B cell (primary cell): ENCODE results near the gene RNU6-7. TPM values are rescaled to one million over a fixed set of nuclear protein-coding genes. Genes with fewer than 3 reads are reported as not detected.

Experiments used
- ATAC-seq: fragments of 200-7000 bp; cut with Tn5 transposase; one replicate; pipeline ENCODE4 v1.10.0; 2021; ENCODE audit warnings: low read depth, mild to moderate bottlenecking, moderate number of reproducible peaks, moderate library complexity
- CTCF ChIA-PET: fragments of 350-600 bp; sonication (Branson Sonifier 250); formaldehyde crosslinking; loops from one replicate; lab custom pipeline; 2021; ENCODE audit warnings: antibody characterized with exemption, inconsistent platforms; lab: Charles Lee
- POLR2A ChIA-PET: fragments of 350-600 bp; sonication (Branson Sonifier 250); formaldehyde crosslinking; loops from one replicate; lab custom pipeline; 2021; ENCODE audit warnings: antibody characterized with exemption; lab: Charles Lee
- DNase-seq: peaks from one replicate; pipeline ENCODE4 v3.0.0; 2013
- H2AFZ ChIP-seq: 2 replicates; pipeline ENCODE4 v1.6.1; 2012; ENCODE audit warnings: mild to moderate bottlenecking, low read depth, low read length; ENCODE audit not compliant: insufficient read depth, poor library complexity, severe bottlenecking
- H3K27ac ChIP-seq, 2 donors: 1 replicate in 1 of 2; 2 replicates in 1 of 2; pipeline ENCODE4 v1.5.1; 2012 to 2013; ENCODE audit warnings: low read length in 2 of 2, mild to moderate bottlenecking in 2 of 2, moderate library complexity in 1 of 2
- H3K27me3 ChIP-seq, 4 experiments: fragments of 200-600 bp in 1 of 4; sonication (generic) in 1 of 4; replicated peaks in 1 of 4; 1 replicate in 2 of 4; 2 replicates in 2 of 4; pipeline versions ENCODE4 v1.6.1 to v1.7.0; 2013 to 2016; ENCODE audit warnings: low read length in 3 of 4, mild to moderate bottlenecking in 2 of 4, mixed read lengths in 1 of 4, moderate library complexity in 1 of 4; ENCODE audit not compliant: insufficient read depth in 4 of 4, control insufficient read depth in 3 of 4; ENCODE audit errors: control extremely low read depth in 1 of 4
- H3K36me3 ChIP-seq, 2 experiments: replicated peaks in 1 of 2; 1 replicate in 1 of 2; 2 replicates in 1 of 2; pipeline versions ENCODE4 v1.6.1 to v1.7.1; 2013; ENCODE audit warnings: low read length in 1 of 2; ENCODE audit not compliant: insufficient read depth in 2 of 2, control insufficient read depth in 1 of 2; ENCODE audit errors: control extremely low read depth in 1 of 2, extremely low read depth in 1 of 2
- H3K4me1 ChIP-seq, 2 donors: fragments of 200-600 bp in 1 of 2; sonication (generic) in 1 of 2; 1 replicate in 1 of 2; 2 replicates in 1 of 2; pipeline versions ENCODE4 v1.5.1 to v1.6.1; 2013 to 2017; ENCODE audit warnings: low read length in 2 of 2; ENCODE audit not compliant: control insufficient read depth in 2 of 2, insufficient read depth in 2 of 2
- H3K4me2 ChIP-seq: replicated peaks from 2 replicates; pipeline ENCODE3; 2012; ENCODE audit warnings: mild to moderate bottlenecking, low read depth, low read length; ENCODE audit not compliant: poor library complexity, severe bottlenecking
- H3K4me3 ChIP-seq, 5 experiments: fragments of 200-600 bp in 1 of 5; sonication (generic) in 1 of 5; 1 replicate in 3 of 5; 2 replicates in 2 of 5; pipeline versions ENCODE4 v1.5.1 to v1.7.0; 2011 to 2016; ENCODE audit warnings: low read length in 4 of 5, mild to moderate bottlenecking in 4 of 5, low read depth in 2 of 5, control low read depth in 1 of 5, moderate library complexity in 1 of 5; ENCODE audit not compliant: insufficient read depth in 1 of 5; ENCODE audit errors: control extremely low read depth in 1 of 5, extremely low read depth in 1 of 5
- H3K79me2 ChIP-seq: fragments of 200-600 bp; sonication (generic); one replicate; pipeline ENCODE4 v1.6.0; 2016; ENCODE audit warnings: low read length; ENCODE audit not compliant: control insufficient read depth, insufficient read depth
- H3K9ac ChIP-seq: fragments of 200-600 bp; sonication (generic); 2 replicates; pipeline ENCODE4 v1.6.1; 2017; ENCODE audit warnings: mild to moderate bottlenecking, low read length, moderate library complexity
- H3K9me3 ChIP-seq, 3 donors: one replicate each; pipeline versions ENCODE4 v1.6.1 to v1.7.1; 2013; ENCODE audit warnings: low read length in 2 of 3; ENCODE audit not compliant: control insufficient read depth in 2 of 3, insufficient read depth in 1 of 3; ENCODE audit errors: control extremely low read depth in 1 of 3
- H4K20me1 ChIP-seq: 2 replicates; pipeline ENCODE4 v1.6.0; 2012; ENCODE audit warnings: mild to moderate bottlenecking, low read length; ENCODE audit not compliant: insufficient read depth, control insufficient read depth, poor library complexity, severe bottlenecking
- H3K27ac Mint-ChIP-seq: one replicate; pipeline ENCODE4 v1.8.0; 2021; ENCODE audit warnings: mixed read lengths
- H3K27me3 Mint-ChIP-seq: one replicate; pipeline ENCODE4 v1.8.0; 2021; ENCODE audit warnings: mixed read lengths
- H3K4me1 Mint-ChIP-seq: one replicate; pipeline ENCODE4 v1.8.0; 2021; ENCODE audit warnings: mixed read lengths
- H3K4me3 Mint-ChIP-seq: one replicate; pipeline ENCODE4 v1.8.0; 2021; ENCODE audit warnings: mixed read lengths
- H3K9me3 Mint-ChIP-seq: one replicate; pipeline ENCODE4 v1.8.0; 2022; ENCODE audit warnings: mixed read lengths; ENCODE audit not compliant: insufficient read depth
- CTCF ChIP-seq: fragments of 200-600 bp; IDR thresholded peaks from one replicate; pipeline ENCODE4 v1.8.0; 2022; ENCODE audit warnings: antibody characterized with exemption, mild to moderate bottlenecking
- EZH2 ChIP-seq: IDR thresholded peaks from 2 replicates; pipeline ENCODE4 v1.6.1; 2012; ENCODE audit warnings: borderline replicate concordance, low read depth, mild to moderate bottlenecking, moderate library complexity, low read length; ENCODE audit not compliant: insufficient read depth, poor library complexity, severe bottlenecking
- WGBS: methylation state at CpG from one replicate; pipeline ENCODE4 v1.1.5; 2013; ENCODE audit warnings: missing lambda C conversion rate; ENCODE audit not compliant: insufficient coverage; 5-methylcytosine and 5-hydroxymethylcytosine counted together
- intact Hi-C: fragments of 100-400 bp; cut with micrococcal nuclease; formaldehyde crosslinking; loops from one replicate; pipeline ENCODE4 v1.10.0; 2022
- polyA plus RNA-seq: library from polyadenylated mRNA; depleted of rRNA; stranded (reverse); fragments of >200 nt; gene quantifications from 2 replicates; pipeline ENCODE4 v1.2.3, GENCODE V29; 2012
- small RNA-seq: library from RNA; depleted of rRNA; stranded (forward); fragments of <200 nt; gene quantifications from one replicate; pipeline ENCODE3, GENCODE V24; 2012; ENCODE audit warnings: low replicate concordance, low read depth; ENCODE audit not compliant: insufficient read length
- total RNA-seq, 2 donors: library from RNA; stranded (reverse); fragments of 120-200 nt in 1 of 2; gene quantifications; 1 replicate in 1 of 2; 2 replicates in 1 of 2; pipeline versions ENCODE4 v1.2.3 to v1.2.4, GENCODE V29; 2013 to 2022

RNU6-7 gene
- total and polyA plus RNA-seq, 2 donors (not counting 1 experiment from before 2014, with no cell fraction given): not detected

- ChIA-PET POLR2A (no interaction called here), CTCF (interaction anchor here (0.5 to 8.7 kb wide), 14 partner anchors 8 to 803 kb away, joined by 3 to 303 read pairs (median 4); partner anchors contain the start of gene ARHGAP5)
- no peaks in the 10 kb centered on the region for H3K27me3 Mint-ChIP-seq
- no peak overlapping the region for H3K4me3 ChIP-seq
- no peaks in the 10 kb centered on the region for H4K20me1 ChIP-seq
- no peak for TF ChIP-seq CTCF
- TF ChIP-seq EZH2: no peak
- no peaks in the 10 kb centered on the region for H3K79me2 ChIP-seq
- WGBS: 79% methylated on average over 2 of the region's 3 CpGs
- ATAC-seq: no peak
- no peak overlapping the region for H3K27ac ChIP-seq
- H3K4me3 Mint-ChIP-seq: no peak overlapping the region
- H3K4me1 ChIP-seq: peaks cover 0 to 5% of the 10 kb centered on the region in 2 donors
- H3K4me2 ChIP-seq: no peak overlapping the region
- no peaks in the 10 kb centered on the region for H3K36me3 ChIP-seq
- no peaks in the 10 kb centered on the region for H3K9me3 ChIP-seq
- no peak overlapping the region for H3K27ac Mint-ChIP-seq
- H3K9ac ChIP-seq: no peak overlapping the region
- no peak overlapping the region for H2AFZ ChIP-seq
- no peaks in the 10 kb centered on the region for H3K9me3 Mint-ChIP-seq
- H3K4me1 Mint-ChIP-seq: no peaks in the 10 kb centered on the region
- intact Hi-C loops: no loop called here
- no peak for DNase-seq
- no peaks in the 10 kb centered on the region for H3K27me3 ChIP-seq
Observed at GRCh38 chr14:32250681-32251080, 48.8 kb downstream of the RNU6-7 start.

DNA sequence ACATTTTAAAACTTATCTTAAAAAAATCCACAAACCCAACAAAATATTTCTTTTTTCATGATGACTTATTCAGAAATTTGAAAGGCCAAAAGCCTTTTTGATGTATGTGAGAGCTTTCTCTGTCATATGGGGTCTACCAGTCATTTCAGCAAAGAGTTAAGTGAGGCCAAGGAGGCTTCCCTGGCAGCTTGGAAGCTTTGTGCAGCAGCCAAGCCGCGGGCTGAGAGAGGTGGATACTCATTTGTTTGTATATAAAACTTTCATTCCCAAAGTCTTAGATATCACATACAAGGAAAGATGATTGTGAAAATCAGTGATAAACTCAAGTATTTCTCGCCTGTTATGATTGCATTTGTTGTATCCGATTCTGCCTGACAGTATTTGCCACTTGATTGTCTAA lies 49.7 kb downstream of the RNU6-7 start:
- intact Hi-C loops: no loop called here
- H3K27ac ChIP-seq: no peak overlapping the region
- H4K20me1 ChIP-seq: no peaks in the 10 kb centered on the region
- peak overlapping the region; percentile 19 for H3K4me2 ChIP-seq
- peak overlapping the region; percentile 40 for H2AFZ ChIP-seq
- POLR2A ChIA-PET: interaction anchor here (0.9 kb wide), 1 partner anchor 175 kb away, joined by 3 read pairs; no protein-coding TSS in a partner anchor
- H3K79me2 ChIP-seq: no peaks in the 10 kb centered on the region
- no peaks in the 10 kb centered on the region for H3K4me1 Mint-ChIP-seq
- no peak overlapping the region for H3K4me3 Mint-ChIP-seq
- no peaks in the 10 kb centered on the region for H3K9me3 ChIP-seq
- no peak overlapping the region for H3K4me3 ChIP-seq
- H3K4me1 ChIP-seq: peaks cover 0 to 5% of the 10 kb centered on the region in 2 donors
- no peaks in the 10 kb centered on the region for H3K36me3 ChIP-seq
- WGBS: no CpG with 5 or more reads among the region's 4 CpGs
- H3K27ac Mint-ChIP-seq: no peak overlapping the region
- DNase-seq (no peak), ATAC-seq (no peak)
- CTCF ChIA-PET: interaction anchor here (0.9 to 8.7 kb wide), 19 partner anchors 9 to 748 kb away, joined by 3 to 303 read pairs (median 4); partner anchors contain the start of gene ARHGAP5
- H3K27me3 Mint-ChIP-seq: no peaks in the 10 kb centered on the region
- H3K27me3 ChIP-seq: no peaks in the 10 kb centered on the region
- no peak for TF ChIP-seq EZH2
- no peak for TF ChIP-seq CTCF
- H3K9ac ChIP-seq: no peak overlapping the region
- no peaks in the 10 kb centered on the region for H3K9me3 Mint-ChIP-seq

Small RNA genes lying within 50 kb of the gene (small RNA-seq; reads per million reads assigned to genes)
- gene RNU6-7: not detected
- gene RNU6-8: 6.1 reads per million, percentile 74 among the genes with 10 or more reads in this experiment

Other genes with a start within 250 kb of the RNU6-7 start
- gene ARHGAP5, start 124.7 kb upstream of the RNU6-7 start, total RNA-seq: 62.4 and 65.0 TPM in 2 replicates
- 6.4 and 8.4 TPM in 2 replicates for gene ARHGAP5, start 124.7 kb upstream of the RNU6-7 start, polyA plus RNA-seq
- gene RNU6-8, start 1.2 kb downstream of the RNU6-7 start, total RNA-seq: not detected in 2 replicates
- not detected in 2 replicates for gene RNU6-8, start 1.2 kb downstream of the RNU6-7 start, polyA plus RNA-seq
- 2.5 and 2.8 TPM in 2 replicates for gene AKAP6, start 127.3 kb downstream of the RNU6-7 start, total RNA-seq
- 0.72 and 1.4 TPM in 2 replicates for gene AKAP6, start 127.3 kb downstream of the RNU6-7 start, polyA plus RNA-seq